Natural killer cell treated with Interleukin-12 subunit alpha and Interleukin-12 subunit beta and Interleukin-15 and Interleukin-18, amount 100 ng/mL, for 72 hours (primary cell): Measurements from ENCODE around the gene VIT. TPM values are rescaled to one million over a fixed set of nuclear protein-coding genes. Genes with fewer than 3 reads are reported as not detected.
A peak's percentile ranks its signal among the peaks of the same experiment; 100 is the strongest.

ENCODE experiments used
- ATAC-seq, 2 donors: fragments of 150-1000 bp; cut with Tn5 transposase in 1 of 2; sonication (Bioruptor Pico), chemical (Tn5 transposase) in 1 of 2; 2 replicates each; pipeline ENCODE4 v1.10.0; 2021
- DNase-seq: peaks from one replicate; pipeline ENCODE4 v3.0.0; 2022; ENCODE audit warnings: low spot score
- H3K27ac Mint-ChIP-seq, 2 donors: 1 replicate in 1 of 2; 2 replicates in 1 of 2; pipeline ENCODE4 v1.8.0; 2022; ENCODE audit warnings: mixed read lengths in 2 of 2, mild to moderate bottlenecking in 1 of 2, moderate library complexity in 1 of 2
- H3K27me3 Mint-ChIP-seq, 2 donors: 1 replicate in 1 of 2; 2 replicates in 1 of 2; pipeline ENCODE4 v1.8.0; 2022; ENCODE audit warnings: mixed read lengths in 2 of 2
- H3K36me3 Mint-ChIP-seq: one replicate; pipeline ENCODE4 v1.8.0; 2022; ENCODE audit warnings: mixed read lengths
- H3K4me1 Mint-ChIP-seq, 2 donors: 1 replicate in 1 of 2; 2 replicates in 1 of 2; pipeline ENCODE4 v1.8.0; 2022; ENCODE audit warnings: low read depth in 2 of 2, mixed read lengths in 2 of 2, mild to moderate bottlenecking in 1 of 2
- H3K4me3 Mint-ChIP-seq: one replicate; pipeline ENCODE4 v1.8.0; 2022; ENCODE audit warnings: mixed read lengths
- H3K9me3 Mint-ChIP-seq: 2 replicates; pipeline ENCODE4 v1.8.0; 2022; ENCODE audit warnings: mixed read lengths
- total RNA-seq, 2 donors: library from RNA; stranded (reverse); gene quantifications; one replicate each; pipeline ENCODE4 v1.2.3, GENCODE V29; 2022

Gene VIT
- total RNA-seq, 2 donors from 2014 or later = not detected

DNA sequence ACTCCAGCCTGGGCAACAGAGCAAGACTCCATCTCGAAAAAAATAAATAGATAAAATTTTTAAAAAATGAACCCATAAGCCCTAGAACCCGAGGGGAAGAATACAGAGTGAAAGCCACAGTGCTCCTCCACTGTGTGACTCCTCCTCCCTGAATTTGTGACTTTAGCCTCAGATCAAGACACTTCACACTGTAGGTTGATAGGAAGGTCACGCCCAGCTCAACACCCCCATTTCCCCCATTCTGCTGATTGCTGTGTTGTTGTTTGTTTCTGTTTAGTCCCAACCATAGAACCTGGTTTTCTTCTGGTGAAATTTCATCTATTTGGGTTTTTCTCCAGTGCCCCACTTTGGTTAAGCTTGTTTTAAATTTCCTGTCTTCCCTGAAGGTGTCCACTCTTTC lies 102.2 kb downstream of the VIT start:
- no peak for DNase-seq
- H3K4me1 Mint-ChIP-seq = peaks cover 32 to 57% of the 10 kb centered on the region in 2 donors
- peak overlapping the region; percentile 9 to 58 for H3K27ac Mint-ChIP-seq
- ATAC-seq = peak in 1 of 2 donors; percentile 35
- H3K36me3 Mint-ChIP-seq = no peaks in the 10 kb centered on the region
- peaks cover 3% of the 10 kb centered on the region for H3K9me3 Mint-ChIP-seq
- no peaks in the 10 kb centered on the region for H3K27me3 Mint-ChIP-seq
- peak overlapping the region; percentile 57 for H3K4me3 Mint-ChIP-seq

DNA sequence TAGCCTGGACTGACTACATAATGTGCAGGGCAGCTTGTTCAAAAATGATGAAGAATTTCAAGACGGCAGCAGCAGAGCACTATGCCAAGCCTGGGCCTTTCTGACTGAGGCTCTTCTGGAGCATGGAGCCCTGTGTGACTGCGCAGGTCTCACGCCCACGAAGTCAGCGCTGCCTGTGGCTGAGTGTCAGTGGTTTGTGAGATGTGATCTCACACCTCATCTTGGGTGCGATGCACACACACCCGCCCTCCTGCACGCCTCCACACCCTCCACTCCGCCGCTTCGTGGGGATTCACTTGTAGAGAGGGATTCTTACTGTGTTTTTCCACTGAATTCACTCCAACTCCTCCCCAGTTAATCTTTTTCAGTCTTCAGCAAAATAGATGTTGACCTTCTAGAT lies 103.9 kb downstream of the VIT start:
- Mint-ChIP-seq H3K27me3 (no peaks in the 10 kb centered on the region), H3K27ac (peak overlapping the region; percentile 38 to 50), H3K4me3 (peak overlapping the region; percentile 58), H3K4me1 (peaks cover 32 to 57% of the 10 kb centered on the region in 2 donors), H3K9me3 (peaks cover 3% of the 10 kb centered on the region), H3K36me3 (no peaks in the 10 kb centered on the region)
- DNase-seq (peak; percentile 87), ATAC-seq (peak; percentile 96 to 98)

DNA sequence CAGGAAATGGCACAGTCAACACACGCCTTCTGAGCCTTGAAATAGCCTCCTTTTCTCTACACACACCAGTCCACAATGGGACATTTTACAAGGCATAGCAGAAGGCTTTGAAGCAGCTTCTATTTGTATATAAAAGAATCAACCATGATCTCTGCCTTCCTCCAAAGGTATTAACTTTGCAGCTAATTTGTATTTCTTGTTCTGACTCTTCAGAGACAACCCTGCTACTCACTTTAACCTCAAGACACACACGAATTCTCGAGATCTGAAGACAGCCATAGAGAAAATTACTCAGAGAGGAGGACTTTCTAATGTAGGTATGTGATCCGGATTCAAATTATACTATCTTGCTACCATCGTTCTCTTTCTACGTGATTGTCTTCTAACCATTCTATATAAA lies 104.6 kb downstream of the VIT start:
- Mint-ChIP-seq H3K4me3 (peak overlapping the region; percentile 58), H3K27me3 (no peaks in the 10 kb centered on the region), H3K9me3 (peaks cover 3% of the 10 kb centered on the region), H3K27ac (peak overlapping the region; percentile 38 to 50), H3K4me1 (peaks cover 37 to 59% of the 10 kb centered on the region in 2 donors), H3K36me3 (no peaks in the 10 kb centered on the region)
- ATAC-seq (peak in 1 of 2 donors; percentile 34), DNase-seq (no peak)

DNA sequence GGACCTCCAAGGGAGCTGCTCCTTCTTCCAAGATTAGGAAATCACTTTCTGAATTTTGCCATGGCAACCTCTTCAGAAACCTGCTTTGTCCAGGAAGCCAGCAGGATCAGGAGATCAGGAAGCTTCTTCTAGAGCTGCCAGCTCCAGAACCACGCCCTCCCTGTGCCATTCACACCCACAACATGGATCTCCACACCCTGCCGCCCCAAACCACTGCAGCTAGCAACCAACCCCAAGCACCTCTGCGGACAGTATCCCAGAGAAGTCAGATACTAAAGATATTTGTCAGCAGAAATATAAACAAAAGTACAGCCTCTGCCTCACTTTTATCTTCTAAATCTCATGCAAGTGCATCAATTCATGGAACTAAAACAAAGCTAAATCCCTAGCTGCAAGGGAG lies 106.4 kb downstream of the VIT start:
- ATAC-seq (no peak), DNase-seq (no peak)
- H3K36me3 Mint-ChIP-seq = no peaks in the 10 kb centered on the region
- no peaks in the 10 kb centered on the region for H3K9me3 Mint-ChIP-seq
- no peaks in the 10 kb centered on the region for H3K27me3 Mint-ChIP-seq
- H3K27ac Mint-ChIP-seq = no peak overlapping the region
- no peak overlapping the region for H3K4me3 Mint-ChIP-seq
- H3K4me1 Mint-ChIP-seq = peaks cover 40 to 56% of the 10 kb centered on the region in 2 donors

DNA sequence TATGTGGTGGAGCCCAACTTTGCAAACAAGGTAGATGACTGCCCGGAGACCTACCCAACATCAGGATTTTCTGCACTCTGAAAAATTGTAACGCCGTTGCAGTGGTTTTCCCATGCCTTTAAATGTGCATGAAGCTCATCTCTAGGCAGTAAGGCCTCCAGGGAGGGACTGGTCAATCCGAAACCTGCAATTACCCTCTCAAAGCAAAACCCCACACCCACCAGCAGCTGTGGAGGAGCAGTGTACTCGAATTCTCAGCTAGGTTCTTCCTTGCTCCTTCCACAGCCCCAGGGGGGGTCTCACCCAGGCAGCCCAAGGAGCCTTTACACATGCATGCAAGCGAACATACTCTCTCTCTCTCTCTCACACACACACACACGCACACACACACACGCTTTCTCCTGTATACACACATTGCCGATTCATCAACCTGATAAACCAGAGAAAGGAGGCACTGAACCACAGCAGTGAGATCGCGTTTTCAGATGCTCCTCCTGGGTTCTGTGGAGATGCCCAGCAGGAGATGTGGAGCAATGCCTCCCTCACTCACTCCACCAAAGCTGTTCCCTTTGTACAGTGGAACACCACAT lies 109.2 kb downstream of the VIT start:
- H3K27ac Mint-ChIP-seq = no peak overlapping the region
- H3K36me3 Mint-ChIP-seq = no peaks in the 10 kb centered on the region
- no peaks in the 10 kb centered on the region for H3K9me3 Mint-ChIP-seq
- peaks cover 25 to 38% of the 10 kb centered on the region in 2 donors for H3K4me1 Mint-ChIP-seq
- peak overlapping the region; percentile 45 for H3K4me3 Mint-ChIP-seq
- no peaks in the 10 kb centered on the region for H3K27me3 Mint-ChIP-seq
- no peak for ATAC-seq
- DNase-seq = no peak

DNA sequence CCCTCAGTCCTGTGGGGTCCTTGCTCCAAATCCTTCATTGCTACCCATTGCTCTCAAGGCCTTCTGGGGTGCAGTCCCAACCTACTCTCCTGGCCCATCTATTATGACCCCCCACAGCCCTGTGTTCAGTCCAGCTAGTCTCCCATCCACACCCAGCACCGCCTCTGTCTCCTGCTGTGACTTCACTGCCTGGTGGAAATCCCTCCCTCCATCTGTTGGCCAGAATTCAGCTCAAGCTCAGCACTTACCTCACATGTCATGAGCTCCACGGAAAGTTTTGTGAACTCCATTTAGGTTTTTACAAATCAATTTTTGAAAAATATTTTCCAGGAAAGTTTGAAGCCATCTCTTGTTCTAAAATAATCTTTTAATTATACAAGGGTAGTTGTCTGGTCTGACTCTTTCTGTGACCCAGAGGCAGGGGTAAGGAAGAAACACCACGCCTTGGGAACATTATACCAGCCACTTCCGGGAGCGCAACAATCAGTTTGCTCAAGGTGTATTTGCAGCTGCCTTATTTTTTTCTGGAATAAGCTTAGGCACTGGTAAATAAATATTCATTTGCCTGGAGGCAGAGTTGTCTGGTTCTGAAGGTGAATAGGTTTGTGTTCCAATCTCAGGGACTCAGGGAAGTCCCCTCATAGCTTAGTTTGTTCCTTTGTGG lies 110.8 kb downstream of the VIT start:
- DNase-seq (no peak), ATAC-seq (no peak)
- Mint-ChIP-seq H3K27me3 (no peaks in the 10 kb centered on the region), H3K36me3 (no peaks in the 10 kb centered on the region), H3K4me1 (peaks cover 20 to 24% of the 10 kb centered on the region in 2 donors), H3K4me3 (no peak overlapping the region), H3K9me3 (no peaks in the 10 kb centered on the region), H3K27ac (peak overlapping the region in 1 of 2 donors; percentile 42)

DNA sequence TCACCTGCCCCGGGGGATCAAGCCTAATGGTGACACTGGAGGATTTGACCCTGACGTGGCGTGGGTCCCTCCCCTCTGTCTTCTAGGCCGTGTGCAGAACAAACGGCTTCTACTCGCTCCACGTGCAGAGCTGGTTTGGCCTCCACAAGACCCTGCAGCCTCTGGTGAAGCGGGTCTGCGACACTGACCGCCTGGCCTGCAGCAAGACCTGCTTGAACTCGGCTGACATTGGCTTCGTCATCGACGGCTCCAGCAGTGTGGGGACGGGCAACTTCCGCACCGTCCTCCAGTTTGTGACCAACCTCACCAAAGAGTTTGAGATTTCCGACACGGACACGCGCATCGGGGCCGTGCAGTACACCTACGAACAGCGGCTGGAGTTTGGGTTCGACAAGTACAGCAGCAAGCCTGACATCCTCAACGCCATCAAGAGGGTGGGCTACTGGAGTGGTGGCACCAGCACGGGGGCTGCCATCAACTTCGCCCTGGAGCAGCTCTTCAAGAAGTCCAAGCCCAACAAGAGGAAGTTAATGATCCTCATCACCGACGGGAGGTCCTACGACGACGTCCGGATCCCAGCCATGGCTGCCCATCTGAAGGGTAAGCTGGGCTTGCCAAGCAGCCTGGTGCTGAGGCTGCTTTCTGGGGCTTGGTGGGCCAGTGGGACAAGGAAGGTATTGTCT lies 112.0 kb downstream of the VIT start:
- Mint-ChIP-seq H3K9me3 (no peaks in the 10 kb centered on the region), H3K27me3 (no peaks in the 10 kb centered on the region), H3K4me3 (no peak overlapping the region), H3K4me1 (peaks cover 16 to 22% of the 10 kb centered on the region in 2 donors), H3K36me3 (no peaks in the 10 kb centered on the region), H3K27ac (no peak overlapping the region)
- ATAC-seq (no peak), DNase-seq (no peak)

DNA sequence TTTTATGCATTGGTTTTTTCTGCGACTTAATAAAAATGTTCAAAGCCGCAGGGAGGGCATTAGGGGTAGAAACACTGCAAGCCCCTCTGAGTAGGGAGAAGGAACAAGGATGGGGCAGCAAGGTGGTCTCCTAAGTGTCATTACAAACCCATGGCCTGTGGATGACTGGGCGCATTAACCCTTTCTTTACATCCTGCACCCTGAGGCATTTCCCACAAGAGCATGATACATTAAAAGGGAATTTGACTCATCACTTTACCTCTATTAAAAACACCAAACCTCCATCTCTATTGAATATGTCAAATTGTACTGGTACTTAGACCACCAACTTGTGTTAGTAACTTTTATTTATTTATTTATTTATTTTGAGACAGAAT lies 112.5 kb downstream of the VIT start:
- H3K27ac Mint-ChIP-seq = no peak overlapping the region
- no peaks in the 10 kb centered on the region for H3K36me3 Mint-ChIP-seq
- H3K9me3 Mint-ChIP-seq = no peaks in the 10 kb centered on the region
- H3K27me3 Mint-ChIP-seq = no peaks in the 10 kb centered on the region
- H3K4me1 Mint-ChIP-seq = peaks cover 16 to 22% of the 10 kb centered on the region in 2 donors
- no peak for DNase-seq
- ATAC-seq = no peak
- H3K4me3 Mint-ChIP-seq = no peak overlapping the region

DNA sequence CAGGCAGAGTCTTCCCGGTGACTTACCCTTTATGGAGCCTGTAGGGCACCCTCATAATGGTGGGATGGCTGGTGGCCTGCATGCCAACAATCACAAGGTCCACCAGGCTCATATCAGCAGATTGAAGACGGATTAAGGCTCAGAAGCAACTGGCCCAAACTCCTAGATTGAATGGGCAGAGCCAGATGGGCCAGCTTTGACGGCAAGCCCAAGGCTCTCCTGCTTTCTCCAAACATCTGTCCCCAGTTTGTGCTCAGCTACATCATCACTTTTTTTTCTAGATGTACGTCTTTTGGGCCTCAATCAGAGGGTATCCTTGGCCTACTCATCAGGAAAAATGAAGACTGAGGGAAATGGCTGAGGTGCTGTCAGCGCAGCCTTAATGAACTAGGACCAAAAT lies 114.6 kb downstream of the VIT start:
- no peaks in the 10 kb centered on the region for H3K36me3 Mint-ChIP-seq
- H3K4me1 Mint-ChIP-seq = peaks cover 10 to 17% of the 10 kb centered on the region in 2 donors
- DNase-seq (no peak), ATAC-seq (no peak)
- no peak overlapping the region for H3K4me3 Mint-ChIP-seq
- H3K9me3 Mint-ChIP-seq = no peaks in the 10 kb centered on the region
- no peak overlapping the region for H3K27ac Mint-ChIP-seq
- no peaks in the 10 kb centered on the region for H3K27me3 Mint-ChIP-seq

DNA sequence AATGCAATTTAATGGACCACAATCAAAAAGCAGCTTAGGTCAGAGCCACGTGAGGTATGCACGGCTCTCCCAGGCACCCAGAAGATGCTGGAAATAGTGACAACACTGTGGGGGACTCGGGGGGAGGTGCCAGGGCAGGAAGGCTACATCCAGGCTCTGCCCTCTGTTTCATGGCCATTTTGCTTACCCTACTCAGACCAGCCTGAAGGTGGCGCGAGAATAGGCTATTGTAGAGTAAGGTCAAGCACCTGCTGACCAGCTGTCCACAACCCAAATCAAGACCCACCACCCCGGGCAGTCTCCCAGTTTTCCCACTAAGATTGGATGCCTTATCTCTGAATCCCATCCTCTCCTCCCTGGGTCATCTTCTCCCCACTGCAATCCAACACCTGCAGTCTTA lies 115.7 kb downstream of the VIT start:
- ATAC-seq (no peak), DNase-seq (no peak)
- H3K9me3 Mint-ChIP-seq = no peaks in the 10 kb centered on the region
- no peaks in the 10 kb centered on the region for H3K27me3 Mint-ChIP-seq
- H3K4me3 Mint-ChIP-seq = no peak overlapping the region
- no peak overlapping the region for H3K27ac Mint-ChIP-seq
- H3K36me3 Mint-ChIP-seq = no peaks in the 10 kb centered on the region
- peaks cover 6 to 11% of the 10 kb centered on the region in 2 donors for H3K4me1 Mint-ChIP-seq

DNA sequence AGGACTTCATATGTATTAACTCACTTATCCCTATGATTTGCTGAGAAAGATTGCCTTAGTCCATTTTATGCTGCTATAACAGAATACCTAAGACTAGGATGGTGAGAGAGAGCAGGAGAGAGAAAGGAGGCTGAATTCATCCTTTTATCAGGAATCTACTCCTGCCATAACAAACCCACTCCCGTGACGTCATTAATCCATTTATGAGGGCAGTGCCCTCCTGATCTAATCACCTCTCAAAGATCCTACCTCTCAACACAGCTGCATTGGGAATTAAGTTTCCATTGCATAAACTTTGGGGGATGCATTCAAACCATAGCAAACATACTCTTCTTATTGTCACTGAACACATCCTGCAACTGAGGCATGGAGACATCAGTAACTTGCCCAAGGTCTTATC lies 122.0 kb downstream of the VIT start:
- ATAC-seq (no peak), DNase-seq (no peak)
- Mint-ChIP-seq H3K9me3 (no peaks in the 10 kb centered on the region), H3K4me3 (no peak overlapping the region), H3K27me3 (no peaks in the 10 kb centered on the region), H3K4me1 (peaks cover 8 to 10% of the 10 kb centered on the region in 2 donors), H3K27ac (no peak overlapping the region), H3K36me3 (no peaks in the 10 kb centered on the region)

DNA sequence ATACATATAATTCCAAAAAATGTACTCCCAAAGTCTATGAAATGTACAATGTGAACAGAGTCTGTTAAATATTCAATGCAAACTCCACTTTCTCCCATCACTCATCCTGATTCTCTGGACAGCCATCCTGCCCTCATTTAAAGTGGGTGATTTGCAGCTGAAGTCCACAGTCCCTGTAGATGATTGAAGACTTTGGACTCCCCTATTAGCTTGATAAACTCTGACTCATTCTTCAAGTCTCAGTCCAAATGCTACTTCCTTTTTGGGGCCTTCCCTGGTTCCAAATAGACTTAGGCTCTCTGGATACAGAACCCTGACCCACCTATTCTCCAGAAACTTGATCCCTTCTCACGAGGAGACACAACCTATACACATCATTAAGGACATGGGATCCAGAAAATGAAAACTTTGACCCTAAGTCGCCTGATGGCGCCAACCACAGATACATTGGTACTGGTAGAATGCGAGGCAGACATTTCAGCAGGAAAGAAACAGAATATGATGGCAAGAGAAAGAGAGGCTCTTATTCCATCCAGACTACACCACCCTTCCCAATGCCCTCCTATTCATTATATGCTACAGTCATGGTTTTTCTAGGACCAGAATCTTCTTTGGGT lies 122.7 kb downstream of the VIT start:
- H3K27me3 Mint-ChIP-seq = no peaks in the 10 kb centered on the region
- H3K36me3 Mint-ChIP-seq = no peaks in the 10 kb centered on the region
- no peak for ATAC-seq
- H3K27ac Mint-ChIP-seq = no peak overlapping the region
- H3K4me3 Mint-ChIP-seq = no peak overlapping the region
- no peaks in the 10 kb centered on the region for H3K9me3 Mint-ChIP-seq
- H3K4me1 Mint-ChIP-seq = peaks cover 8 to 10% of the 10 kb centered on the region in 2 donors
- no peak for DNase-seq

DNA sequence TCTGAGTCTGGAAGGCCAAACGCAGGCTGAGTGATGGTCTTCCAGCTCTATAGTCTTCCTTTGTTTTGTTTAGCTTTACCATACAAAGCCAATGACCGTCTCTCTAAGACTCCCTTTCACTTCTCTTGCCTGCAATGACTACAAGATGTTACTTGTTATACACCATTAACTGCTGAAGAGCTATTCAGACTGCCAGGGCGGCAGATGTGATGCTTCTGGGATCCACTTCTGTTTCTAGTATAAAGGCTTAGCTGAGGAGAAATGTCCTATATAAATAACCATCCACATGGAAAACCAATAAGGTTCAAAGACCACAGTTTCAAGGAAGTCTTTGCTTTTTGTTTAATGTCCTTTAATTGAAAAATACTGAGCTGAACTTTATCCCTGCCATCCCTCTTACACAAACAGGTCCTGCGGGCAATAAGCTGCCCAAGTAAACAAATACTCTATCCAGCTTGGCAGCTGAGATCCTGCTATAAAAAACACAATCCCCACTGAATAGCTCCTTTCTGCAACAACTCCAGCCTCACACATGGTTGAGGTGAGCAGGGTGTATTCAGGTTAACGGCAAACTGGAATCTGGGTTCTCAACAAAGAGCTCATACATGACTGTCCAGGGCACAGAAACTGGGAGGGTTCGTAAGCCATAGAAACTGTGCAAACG lies 124.6 kb downstream of the VIT start:
- Mint-ChIP-seq H3K27ac (no peak overlapping the region), H3K9me3 (no peaks in the 10 kb centered on the region), H3K4me1 (peaks cover 8 to 10% of the 10 kb centered on the region in 2 donors), H3K4me3 (no peak overlapping the region), H3K27me3 (no peaks in the 10 kb centered on the region), H3K36me3 (no peaks in the 10 kb centered on the region)
- DNase-seq (no peak), ATAC-seq (no peak)
